Measurements from ENCODE around the gene AMER3.

Gene AMER3

DNA sequence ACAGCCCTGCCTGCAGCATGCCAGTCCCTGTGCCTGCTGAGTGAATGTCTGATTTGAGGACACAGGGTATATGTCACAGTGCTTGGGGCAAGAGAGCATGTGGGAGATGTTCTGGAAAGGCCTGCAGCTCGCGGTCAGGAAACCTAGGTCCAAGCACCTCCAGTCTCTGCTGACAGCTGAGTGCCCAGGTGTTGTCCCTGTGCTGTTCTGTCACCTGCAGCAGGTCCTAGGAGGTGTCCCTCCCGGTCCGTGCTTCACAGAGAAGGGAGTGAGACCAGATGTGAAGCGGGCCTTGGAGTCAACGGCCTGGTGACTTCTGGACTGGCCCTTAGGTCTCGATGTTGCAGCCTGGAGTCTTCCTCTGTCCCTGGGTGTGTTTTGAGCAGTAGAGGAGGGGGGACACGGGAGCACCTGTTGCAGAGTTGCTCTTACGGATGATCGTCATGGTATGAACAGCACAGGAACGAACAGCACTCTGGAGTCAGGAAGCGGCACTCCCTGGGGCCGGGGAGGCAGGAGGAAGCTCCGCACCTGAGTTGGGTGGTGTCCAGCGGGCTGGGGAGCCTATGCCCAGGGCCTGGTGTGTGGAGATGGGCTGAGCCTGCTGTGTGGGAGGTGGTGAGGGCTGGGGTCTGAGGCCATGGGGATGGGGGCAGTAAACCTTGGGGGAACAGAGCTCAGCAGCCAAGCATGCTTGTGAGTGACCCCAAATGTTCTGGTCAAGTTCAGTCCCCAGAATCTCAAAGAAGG is 59.8 kb downstream of the AMER3 start:
- no peak for DNase-seq
